Endodermal cell (in vitro differentiated cells): ENCODE measurements around the gene CDH15. TPM values are rescaled to one million over a fixed set of nuclear protein-coding genes. Genes with fewer than 3 reads are reported as not detected.

ENCODE experiments used
- DNase-seq: peaks from one replicate; pipeline ENCODE4 v3.0.0-alpha.2; 2017
- H3K27ac ChIP-seq: 2 replicates; pipeline ENCODE4 v1.5.1; 2013; ENCODE audit warnings: mild to moderate bottlenecking, low read depth, low read length, moderate library complexity
- H3K27me3 ChIP-seq: 2 replicates; pipeline ENCODE4 v1.6.1; 2013; ENCODE audit warnings: mild to moderate bottlenecking, low read length, moderate library complexity; ENCODE audit not compliant: insufficient read depth, control insufficient read depth, poor library complexity, severe bottlenecking
- H3K36me3 ChIP-seq: 2 replicates; pipeline ENCODE4 v1.7.0; 2013; ENCODE audit warnings: mild to moderate bottlenecking, low read length, moderate library complexity; ENCODE audit not compliant: control insufficient read depth, insufficient read depth
- H3K4me1 ChIP-seq: one replicate; pipeline ENCODE4 v1.7.0; 2013; ENCODE audit warnings: low read length; ENCODE audit not compliant: control insufficient read depth, insufficient read depth
- H3K4me3 ChIP-seq: 2 replicates; pipeline ENCODE4 v1.5.1; 2013; ENCODE audit warnings: mild to moderate bottlenecking, low read length, moderate library complexity
- H3K9ac ChIP-seq: 2 replicates; pipeline ENCODE4 v1.6.1; 2013; ENCODE audit warnings: mild to moderate bottlenecking, low read length, moderate library complexity; ENCODE audit not compliant: poor library complexity, severe bottlenecking; ENCODE audit errors: extremely low read depth
- H3K9me3 ChIP-seq: 2 replicates; pipeline ENCODE4 v1.6.1; 2013; ENCODE audit warnings: mild to moderate bottlenecking, low read length, moderate library complexity; ENCODE audit not compliant: control insufficient read depth
- H3K27ac Mint-ChIP-seq: 2 replicates; pipeline ENCODE4 v1.8.0; 2020; ENCODE audit warnings: mixed read lengths
- H3K27me3 Mint-ChIP-seq: 2 replicates; pipeline ENCODE4 v1.8.0; 2021; ENCODE audit warnings: mild to moderate bottlenecking, mixed read lengths; ENCODE audit not compliant: insufficient read depth
- H3K36me3 Mint-ChIP-seq: 2 replicates; pipeline ENCODE4 v1.8.0; 2020; ENCODE audit warnings: low read depth, mixed read lengths
- H3K4me1 Mint-ChIP-seq: 2 replicates; pipeline ENCODE4 v1.8.0; 2020; ENCODE audit warnings: mixed read lengths
- H3K4me3 Mint-ChIP-seq: 2 replicates; pipeline ENCODE4 v1.8.0; 2020; ENCODE audit warnings: mild to moderate bottlenecking, moderate library complexity, mixed read lengths
- H3K9me3 Mint-ChIP-seq: 2 replicates; pipeline ENCODE4 v1.8.0; 2020; ENCODE audit warnings: mild to moderate bottlenecking, mixed read lengths
- WGBS, 2 experiments: methylation state at CpG; one replicate each; pipeline versions ENCODE4 v1.1.5 to v1.1.7; 2013; ENCODE audit warnings: missing lambda C conversion rate in 2 of 2, mixed read lengths in 1 of 2; ENCODE audit not compliant: insufficient coverage in 1 of 2, insufficient read length in 1 of 2; 5-methylcytosine and 5-hydroxymethylcytosine counted together
- total RNA-seq, 2 donors: library from RNA; stranded (reverse); fragmentation: NEBNext Ultra II Directional in 1 of 2; extraction: Animal tissue kit (Norgen Biotek cat#: 25700) in 1 of 2; gene quantifications; 2 replicates in 1 of 2; 3 replicates in 1 of 2; pipeline ENCODE4 v1.2.1, GENCODE V29; 2021
- TF ChIP-seq, protein P1 (sequence below): fragments of 200-600 bp; sonication (generic); conservative IDR thresholded peaks from 2 replicates; pipeline ENCODE4 v1.5.0; 2021; ENCODE audit warnings: antibody characterized with exemption, mild to moderate bottlenecking

The CDH15 gene
- total RNA-seq, 2 donors from 2014 or later = 0.11 to 0.15 TPM

DNA sequence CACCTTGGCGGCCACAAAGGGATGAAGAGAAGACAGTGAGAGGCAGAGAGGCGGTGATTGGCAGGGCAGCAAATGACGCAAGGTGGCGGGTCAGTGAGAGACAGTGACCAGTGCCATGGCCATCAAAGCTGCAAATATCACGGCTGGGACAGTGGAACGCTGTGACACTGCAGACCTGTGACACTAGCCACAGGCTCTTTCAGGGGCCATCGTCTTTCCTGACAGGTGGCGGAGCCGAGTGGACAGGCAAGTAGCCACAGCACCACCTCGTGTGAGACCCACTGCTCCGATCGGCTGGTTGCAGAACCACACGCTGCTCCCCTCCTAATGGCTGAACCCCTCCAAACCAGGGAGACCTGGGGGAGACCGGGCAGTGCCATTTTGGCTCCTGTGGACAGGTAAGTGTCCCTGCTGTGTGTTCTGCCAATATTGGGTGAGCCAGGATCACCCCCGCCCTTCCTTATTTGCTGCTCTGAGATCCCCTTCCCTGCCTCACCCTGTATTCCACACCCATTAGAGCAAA, 38.0 kb downstream of the CDH15 start:
- no peak overlapping the region for H3K4me3 Mint-ChIP-seq
- H3K27me3 Mint-ChIP-seq = peaks cover 18% of the 10 kb centered on the region
- H3K9me3 ChIP-seq = no peaks in the 10 kb centered on the region
- no peak overlapping the region for H3K4me3 ChIP-seq
- H3K4me1 ChIP-seq = no peaks in the 10 kb centered on the region
- no peak overlapping the region for H3K9ac ChIP-seq
- no peak overlapping the region for H3K27ac Mint-ChIP-seq
- TF ChIP-seq, protein P1, sequence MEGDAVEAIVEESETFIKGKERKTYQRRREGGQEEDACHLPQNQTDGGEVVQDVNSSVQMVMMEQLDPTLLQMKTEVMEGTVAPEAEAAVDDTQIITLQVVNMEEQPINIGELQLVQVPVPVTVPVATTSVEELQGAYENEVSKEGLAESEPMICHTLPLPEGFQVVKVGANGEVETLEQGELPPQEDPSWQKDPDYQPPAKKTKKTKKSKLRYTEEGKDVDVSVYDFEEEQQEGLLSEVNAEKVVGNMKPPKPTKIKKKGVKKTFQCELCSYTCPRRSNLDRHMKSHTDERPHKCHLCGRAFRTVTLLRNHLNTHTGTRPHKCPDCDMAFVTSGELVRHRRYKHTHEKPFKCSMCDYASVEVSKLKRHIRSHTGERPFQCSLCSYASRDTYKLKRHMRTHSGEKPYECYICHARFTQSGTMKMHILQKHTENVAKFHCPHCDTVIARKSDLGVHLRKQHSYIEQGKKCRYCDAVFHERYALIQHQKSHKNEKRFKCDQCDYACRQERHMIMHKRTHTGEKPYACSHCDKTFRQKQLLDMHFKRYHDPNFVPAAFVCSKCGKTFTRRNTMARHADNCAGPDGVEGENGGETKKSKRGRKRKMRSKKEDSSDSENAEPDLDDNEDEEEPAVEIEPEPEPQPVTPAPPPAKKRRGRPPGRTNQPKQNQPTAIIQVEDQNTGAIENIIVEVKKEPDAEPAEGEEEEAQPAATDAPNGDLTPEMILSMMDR = no peak
- H3K4me1 Mint-ChIP-seq = no peaks in the 10 kb centered on the region
- no peaks in the 10 kb centered on the region for H3K9me3 Mint-ChIP-seq
- no peak overlapping the region for H3K27ac ChIP-seq
- no peaks in the 10 kb centered on the region for H3K36me3 ChIP-seq
- 58 to 70% methylated on average over 8 to 15 of the region's 15 CpGs for WGBS, 2 experiments
- H3K27me3 ChIP-seq = peaks cover 14% of the 10 kb centered on the region
- H3K36me3 Mint-ChIP-seq = no peaks in the 10 kb centered on the region
- no peak for DNase-seq

DNA sequence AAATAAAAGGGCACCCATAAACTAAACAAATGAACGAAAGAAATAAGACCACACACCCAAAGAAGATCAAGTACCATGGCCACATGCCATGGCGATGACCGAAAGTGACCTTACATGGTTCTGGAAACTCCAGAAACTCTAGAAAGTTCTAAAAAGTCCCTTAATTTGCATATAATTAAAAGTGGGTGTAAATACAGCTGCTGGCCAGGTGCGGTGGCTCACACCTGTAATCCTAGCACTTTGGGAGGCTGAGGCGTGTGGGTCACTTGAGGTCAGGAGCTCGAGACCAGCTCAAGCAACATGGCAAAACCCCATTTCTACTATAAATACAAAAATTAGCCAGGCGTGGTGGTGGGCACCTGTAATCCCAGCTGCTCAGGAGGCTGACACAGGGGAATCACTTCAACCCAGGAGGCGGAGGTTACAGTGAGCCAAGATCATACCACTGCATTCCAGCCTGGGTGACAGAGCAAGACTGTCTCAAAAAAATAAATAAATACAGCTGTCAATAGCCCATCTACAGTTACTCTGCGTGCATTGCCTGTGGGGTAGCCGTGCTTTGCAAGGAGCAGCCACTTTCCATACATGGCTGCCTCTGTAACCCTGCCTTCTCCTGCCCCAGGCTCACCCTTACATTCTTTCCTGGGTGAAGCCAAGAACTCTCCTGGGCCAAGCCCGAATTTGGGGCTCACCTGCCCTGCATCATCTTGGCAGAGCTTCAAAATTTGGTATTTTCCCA, 38.8 kb downstream of the CDH15 start:
- no peak overlapping the region for H3K27ac ChIP-seq
- H3K4me3 ChIP-seq = no peak overlapping the region
- Mint-ChIP-seq H3K36me3 (no peaks in the 10 kb centered on the region), H3K4me1 (no peaks in the 10 kb centered on the region), H3K27me3 (peaks cover 13% of the 10 kb centered on the region), H3K9me3 (no peaks in the 10 kb centered on the region), H3K27ac (no peak overlapping the region), H3K4me3 (no peak overlapping the region)
- WGBS, 2 experiments = 80 to 81% methylated on average over 7 to 11 of the region's 11 CpGs
- H3K9ac ChIP-seq = no peak overlapping the region
- DNase-seq = no peak
- H3K36me3 ChIP-seq = no peaks in the 10 kb centered on the region
- no peaks in the 10 kb centered on the region for H3K9me3 ChIP-seq
- H3K4me1 ChIP-seq = no peaks in the 10 kb centered on the region
- TF ChIP-seq, protein P1 = no peak
- H3K27me3 ChIP-seq = peaks cover 9% of the 10 kb centered on the region

DNA sequence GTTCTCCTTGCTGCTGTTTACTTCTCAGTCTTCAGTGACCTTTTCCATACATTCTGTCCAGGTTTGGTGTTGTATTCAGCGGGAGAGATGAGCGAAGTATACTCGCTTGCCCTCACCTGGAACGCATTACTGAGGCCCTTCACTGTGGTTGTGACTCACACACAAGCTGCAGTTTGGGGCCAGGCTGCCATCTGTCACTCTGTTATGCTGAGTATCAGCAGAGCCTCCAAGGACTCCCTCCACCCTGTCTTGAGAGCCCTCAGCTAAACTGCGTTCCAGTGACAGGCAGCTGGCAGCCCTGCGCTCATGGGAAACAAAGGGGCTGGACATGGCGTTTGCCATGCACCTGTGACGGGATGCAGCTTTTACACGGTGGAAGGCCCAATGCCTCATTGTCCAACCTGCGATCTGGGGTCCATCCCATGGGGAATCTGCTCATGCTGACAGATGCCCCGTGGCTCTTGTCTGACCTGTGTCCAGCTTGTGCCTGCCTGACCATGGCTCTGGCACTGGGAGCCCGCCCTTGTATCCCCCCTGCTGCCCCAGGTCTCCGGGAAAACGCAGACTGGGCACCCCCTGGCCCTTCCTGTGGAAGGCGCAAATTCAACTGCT, 39.5 kb downstream of the CDH15 start:
- Mint-ChIP-seq H3K9me3 (no peaks in the 10 kb centered on the region), H3K36me3 (no peaks in the 10 kb centered on the region), H3K4me3 (no peak overlapping the region), H3K27me3 (peaks cover 13% of the 10 kb centered on the region), H3K27ac (no peak overlapping the region), H3K4me1 (no peaks in the 10 kb centered on the region)
- H3K36me3 ChIP-seq = no peaks in the 10 kb centered on the region
- WGBS, 2 experiments = 73 to 74% methylated on average over 14 to 15 of the region's 15 CpGs
- H3K4me1 ChIP-seq = no peaks in the 10 kb centered on the region
- TF ChIP-seq, protein P1 = no peak
- H3K9me3 ChIP-seq = no peaks in the 10 kb centered on the region
- no peak overlapping the region for H3K27ac ChIP-seq
- DNase-seq = no peak
- peaks cover 9% of the 10 kb centered on the region for H3K27me3 ChIP-seq
- no peak overlapping the region for H3K9ac ChIP-seq
- no peak overlapping the region for H3K4me3 ChIP-seq
